ENCODE results near the gene SRP72. TPM values are rescaled to one million over a fixed set of nuclear protein-coding genes. Genes with fewer than 3 reads are reported as not detected.

Gene SRP72
- total and polyA plus RNA-seq, 2 of the 8 experiments (the other 6 are each of a cell fraction or from before 2014, with no cell fraction given) = 37.7 to 144 TPM

DNA sequence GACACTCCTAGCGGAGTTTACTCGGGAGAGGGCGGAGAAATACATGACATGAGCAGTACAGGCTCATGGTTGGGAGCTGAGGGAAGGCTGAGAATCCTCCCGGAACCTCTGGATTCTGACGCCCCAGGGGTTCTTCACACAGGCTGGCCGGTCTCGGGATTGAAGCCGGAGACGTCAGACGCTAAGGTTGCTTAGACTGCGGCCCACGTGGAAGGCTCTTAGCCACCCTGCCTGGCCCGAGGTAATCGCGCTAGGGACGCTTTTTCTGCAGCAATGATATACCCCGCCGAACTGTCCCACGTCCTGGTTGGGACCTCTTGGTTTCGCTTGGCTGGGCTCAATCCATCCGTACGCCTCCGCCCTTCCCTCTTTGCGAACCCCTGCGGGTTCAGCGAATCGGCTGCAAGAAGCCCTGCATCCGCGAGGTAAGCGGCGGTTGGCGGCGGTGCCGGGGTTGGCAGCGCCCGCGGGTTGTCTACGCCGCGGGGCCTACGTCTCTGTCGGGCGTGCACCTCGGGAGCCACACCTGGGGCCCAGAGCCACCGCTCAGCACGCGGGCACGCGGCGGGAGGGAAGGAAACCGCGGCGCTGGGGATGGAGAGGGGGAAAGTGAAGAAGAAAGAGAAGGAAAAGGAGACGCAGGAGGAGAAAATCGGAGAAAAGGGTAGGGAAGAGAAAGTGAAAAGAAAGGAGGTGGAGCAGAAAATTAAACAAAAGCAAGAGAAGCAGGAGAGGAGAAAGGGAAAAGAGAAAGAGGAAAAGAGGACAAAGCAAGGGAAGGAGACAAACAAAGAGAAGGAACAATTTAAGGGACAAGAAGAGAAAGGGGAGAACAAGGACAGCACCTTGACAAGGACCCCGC, 38.1 kb downstream of the SRP72 start, which contains the start of gene ARL9:
Gene ARL9 (plus strand): TSS at position 523 of the 862 bp plus-strand sequence. CDS start 72 bp downstream, at position 595.
- ChIA-PET CTCF (ENCODE audit: partially characterized antibody) (interaction anchor here (1.6 kb wide), 1 partner anchor 39 kb away, joined by 6 read pairs; no protein-coding TSS in a partner anchor), POLR2A (ENCODE audit: partially characterized antibody) (interaction anchor here (0.7 to 1.2 kb wide), 3 partner anchors 70 to 191 kb away, joined by 3 read pairs; partner anchors contain the start of gene PPAT)
- no peak within 1 kb of the TSS for H2BK15ac ChIP-seq (ENCODE audit: low read length)
- H3K4ac ChIP-seq (replicated peaks; ENCODE audit: insufficient read length, low read depth, low read length) = no peak within 1 kb of the TSS
- DNase-seq (ENCODE audit: low read depth in 1 of 2, low spot score in 2 of 2) (peak; percentile 49 to 79), FAIRE-seq (peak; percentile 39)
- no peak within 1 kb of the TSS for H3K27ac ChIP-seq (ENCODE audit: low read depth, low read length)
- H2AFZ ChIP-seq (ENCODE audit: low read length) = peak within 1 kb of the TSS; percentile 71
- H3K23me2 ChIP-seq (ENCODE audit: low read depth, low read length) = peaks cover 14% of the 10 kb centered on the region
- peak within 1 kb of the TSS; percentile 43 to 68 (median 62) for H3K4me3 ChIP-seq (ENCODE audit: extremely low read depth in 1 of 4, insufficient read depth in 2 of 4, low read depth in 3 of 4, low read length in 4 of 4)
- peaks cover 5 to 16% (median 12%) of the 10 kb centered on the region in 4 experiments for H3K27me3 ChIP-seq (replicated peaks in 1 of 4; ENCODE audit: control insufficient read depth in 3 of 4, extremely low read depth in 1 of 4, insufficient read depth in 3 of 4, low read length in 3 of 4)
- no peak within 1 kb of the TSS for H3K23ac ChIP-seq (ENCODE audit: insufficient read length)
- H3K18ac ChIP-seq (ENCODE audit: extremely low read depth, low read length) = no peak within 1 kb of the TSS
- no peak within 1 kb of the TSS for H3K14ac ChIP-seq (ENCODE audit: insufficient read length)
- H4K8ac ChIP-seq (ENCODE audit: extremely low read depth, insufficient read depth, low read length) = no peak within 1 kb of the TSS
- no peak within 1 kb of the TSS for H2BK5ac ChIP-seq (ENCODE audit: low read depth, low read length)
- H3K4me1 ChIP-seq (replicated peaks in 1 of 4; ENCODE audit: control insufficient read depth in 3 of 4, insufficient read depth in 4 of 4, low read length in 3 of 4) = peaks cover 0 to 3% (median 2%) of the 10 kb centered on the region in 4 experiments; a peak in 4 of 7 replicates
- H4K20me1 ChIP-seq (replicated peaks in 1 of 2; ENCODE audit: control insufficient read depth in 1 of 2, insufficient read depth in 2 of 2, low read length in 2 of 2) = no peaks in the 10 kb centered on the region
- H3K79me1 ChIP-seq (ENCODE audit: low read depth, low read length) = no peaks in the 10 kb centered on the region
- no peaks in the 10 kb centered on the region for H3K9me3 ChIP-seq (ENCODE audit: insufficient read depth in 2 of 2, low read depth in 1 of 2, low read length in 1 of 2)
- no peak within 1 kb of the TSS for H2BK20ac ChIP-seq (ENCODE audit: low read length)
- H4K91ac ChIP-seq (replicated peaks; ENCODE audit: insufficient read length, low read length) = no peak within 1 kb of the TSS
- H3K36me3 ChIP-seq (ENCODE audit: control insufficient read depth in 2 of 4, insufficient read depth in 4 of 4, low read length in 3 of 4) = peaks cover under 1 to 23% (median 8%) of the 10 kb centered on the region in 4 experiments; a peak in 5 of 8 replicates
- peak within 1 kb of the TSS; percentile 10 to 87 (median 12); a peak in 6 of 7 replicates for H3K9ac ChIP-seq (replicated peaks in 1 of 4; ENCODE audit: extremely low read depth in 1 of 4, low read depth in 3 of 4, low read length in 3 of 4)
- H2BK120ac ChIP-seq (replicated peaks; ENCODE audit: low read depth, low read length) = no peak within 1 kb of the TSS
- H3K79me2 ChIP-seq (ENCODE audit: control insufficient read depth in 1 of 2, insufficient read depth in 2 of 2, low read length in 2 of 2) = no peaks in the 10 kb centered on the region
- WGBS, 2 experiments (ENCODE audit: extremely low coverage in 1 of 2, insufficient coverage in 1 of 2, insufficient read length in 1 of 2, insufficient replicate concordance in 2 of 2, low coverage in 1 of 2, low lambda C conversion rate in 2 of 2, missing lambda C conversion rate in 1 of 2) = 4% methylated on average over 43 of the region's 56 CpGs; no CpG with 5 or more reads in 1 of the 2 experiments
- no peak within 1 kb of the TSS for H2AK5ac ChIP-seq (ENCODE audit: low read depth, low read length)
- 0 out of 2 replicates have a peak within 1 kb of the TSS, but pooled peaks have one; percentile 27 for H2BK12ac ChIP-seq (ENCODE audit: low read depth, low read length)
- H3K4me2 ChIP-seq (ENCODE audit: insufficient read depth in 1 of 2, low read depth in 2 of 2, low read length in 2 of 2) = peak within 1 kb of the TSS; percentile 82 to 97
- H4K5ac ChIP-seq (ENCODE audit: insufficient read length, low read depth, low read length) = no peak within 1 kb of the TSS
- H3K56ac ChIP-seq (replicated peaks; ENCODE audit: insufficient read length, low read depth, low read length) = no peak within 1 kb of the TSS
- peak; percentile 84 for TF ChIP-seq KDM4A (IDR thresholded peaks at IDR 0.05; ENCODE audit: low read depth, low read length, severe bottlenecking)
- peak in 1 of 2 experiments; percentile 13; a peak in 1 of 3 replicates for TF ChIP-seq POLR2A (IDR thresholded peaks at IDR 0.05; ENCODE audit: control extremely low read depth in 1 of 2, low read depth in 2 of 2, low read length in 2 of 2)
- TF ChIP-seq HDAC6 (IDR thresholded peaks at IDR 0.05; ENCODE audit: low read depth, low read length) = no peak
- peak; percentile 65; the same call in 1 of the 2 replicates for TF ChIP-seq RBBP5 (IDR thresholded peaks at IDR 0.05; ENCODE audit: borderline replicate concordance, low read depth, low read length)
- no peak for TF ChIP-seq JUN (IDR thresholded peaks at IDR 0.05; ENCODE audit: low read depth, low read length)
- TF ChIP-seq POU5F1 (IDR thresholded peaks at IDR 0.05; ENCODE audit: low read depth, low read length) = no peak
- no peak for TF ChIP-seq SP1 (IDR thresholded peaks at IDR 0.05; ENCODE audit: low read depth, low read length)
- peak; percentile 97 for TF ChIP-seq ASH2L (IDR thresholded peaks at IDR 0.05; ENCODE audit: low read length)
- TF ChIP-seq, protein P1, sequence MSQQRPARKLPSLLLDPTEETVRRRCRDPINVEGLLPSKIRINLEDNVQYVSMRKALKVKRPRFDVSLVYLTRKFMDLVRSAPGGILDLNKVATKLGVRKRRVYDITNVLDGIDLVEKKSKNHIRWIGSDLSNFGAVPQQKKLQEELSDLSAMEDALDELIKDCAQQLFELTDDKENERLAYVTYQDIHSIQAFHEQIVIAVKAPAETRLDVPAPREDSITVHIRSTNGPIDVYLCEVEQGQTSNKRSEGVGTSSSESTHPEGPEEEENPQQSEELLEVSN (IDR thresholded peaks at IDR 0.05) = peak; percentile 48
- TF ChIP-seq, protein P2, sequence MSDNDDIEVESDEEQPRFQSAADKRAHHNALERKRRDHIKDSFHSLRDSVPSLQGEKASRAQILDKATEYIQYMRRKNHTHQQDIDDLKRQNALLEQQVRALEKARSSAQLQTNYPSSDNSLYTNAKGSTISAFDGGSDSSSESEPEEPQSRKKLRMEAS (IDR thresholded peaks at IDR 0.05) = peak; percentile 81
- no peak for TF ChIP-seq FOSL1 (IDR thresholded peaks at IDR 0.05; ENCODE audit: insufficient read depth, low read depth, low read length)
